Muscle of back (tissue), 11 donors: ENCODE data around the gene CCDC146. TPM values are rescaled to one million over a fixed set of nuclear protein-coding genes. Genes with fewer than 3 reads are reported as not detected.
"Not testable (repeated sequence)": the region's sequence is repeated elsewhere in the genome, so short reads cannot be mapped to it uniquely, and the experiment has no call there.

ENCODE experiments used
- DNase-seq, 3 donors: peaks; one replicate each; pipeline versions ENCODE4 v3.0.0 to v3.0.0-alpha.2; 2013
- polyA plus RNA-seq, 10 donors: library from polyadenylated mRNA; unstranded; fragments of 120-200 nt; gene quantifications; one replicate each; pipeline ENCODE4 v1.2.1, GENCODE V29; 2013; ENCODE audit not compliant: insufficient read length in 10 of 10

CCDC146 gene
- polyA plus RNA-seq, 10 donors = 4.9 to 24.2 (median 10.6) TPM

- DNase-seq = not testable (repeated sequence)
Observed at GRCh38 chr7:77140291-77140690, 17.9 kb downstream of the CCDC146 start.

GRCh38 chr7:77152232-77152631, 29.8 kb downstream of the CCDC146 start:
- DNase-seq = peak in 2 of 3 donors; percentile 8 to 11

GRCh38 chr7:77154917-77155464, 32.6 kb downstream of the CCDC146 start:
- DNase-seq = peak in 1 of 3 donors; percentile 25

- DNase-seq = not testable (repeated sequence)
Observed at GRCh38 chr7:77155601-77156377, 33.4 kb downstream of the CCDC146 start.

- not testable (repeated sequence) for DNase-seq
Observed at GRCh38 chr7:77157034-77157433, 34.6 kb downstream of the CCDC146 start.

- DNase-seq = no peak
Observed at GRCh38 chr7:77157446-77157845, 35.0 kb downstream of the CCDC146 start.

- DNase-seq = not testable (repeated sequence)
Observed at GRCh38 chr7:77171073-77171472, 48.7 kb downstream of the CCDC146 start.

- not testable (repeated sequence) for DNase-seq
Observed at GRCh38 chr7:77172437-77173172, 50.2 kb downstream of the CCDC146 start.

GRCh38 chr7:77174418-77174817, 52.0 kb downstream of the CCDC146 start:
- not testable (repeated sequence) for DNase-seq

GRCh38 chr7:77175274-77175800, 52.9 kb downstream of the CCDC146 start:
- DNase-seq = not testable (repeated sequence)

GRCh38 chr7:77177321-77177904, 55.0 kb downstream of the CCDC146 start:
- DNase-seq = not testable (repeated sequence)

- DNase-seq = not testable (repeated sequence)
Observed at GRCh38 chr7:77178024-77178423, 55.6 kb downstream of the CCDC146 start.

- DNase-seq = no peak
Observed at GRCh38 chr7:77181015-77181595, 58.7 kb downstream of the CCDC146 start.

- DNase-seq = no peak
Observed at GRCh38 chr7:77181734-77182133, 59.3 kb downstream of the CCDC146 start.

- no peak for DNase-seq
Observed at GRCh38 chr7:77182261-77182660, 59.8 kb downstream of the CCDC146 start.

- DNase-seq = no peak
Observed at GRCh38 chr7:77184463-77184862, 62.0 kb downstream of the CCDC146 start.

- DNase-seq = peak; percentile 31 to 69 (median 56)
Observed at GRCh38 chr7:77184990-77185389, 62.6 kb downstream of the CCDC146 start.

- no peak for DNase-seq
Observed at GRCh38 chr7:77185866-77186265, 63.5 kb downstream of the CCDC146 start.

- no peak for DNase-seq
Observed at GRCh38 chr7:77188731-77189437, 66.5 kb downstream of the CCDC146 start.

GRCh38 chr7:77197141-77197540, 74.7 kb downstream of the CCDC146 start:
- no peak for DNase-seq
